ENCODE results near the gene CCDC88B.

Gene CCDC88B

DNA sequence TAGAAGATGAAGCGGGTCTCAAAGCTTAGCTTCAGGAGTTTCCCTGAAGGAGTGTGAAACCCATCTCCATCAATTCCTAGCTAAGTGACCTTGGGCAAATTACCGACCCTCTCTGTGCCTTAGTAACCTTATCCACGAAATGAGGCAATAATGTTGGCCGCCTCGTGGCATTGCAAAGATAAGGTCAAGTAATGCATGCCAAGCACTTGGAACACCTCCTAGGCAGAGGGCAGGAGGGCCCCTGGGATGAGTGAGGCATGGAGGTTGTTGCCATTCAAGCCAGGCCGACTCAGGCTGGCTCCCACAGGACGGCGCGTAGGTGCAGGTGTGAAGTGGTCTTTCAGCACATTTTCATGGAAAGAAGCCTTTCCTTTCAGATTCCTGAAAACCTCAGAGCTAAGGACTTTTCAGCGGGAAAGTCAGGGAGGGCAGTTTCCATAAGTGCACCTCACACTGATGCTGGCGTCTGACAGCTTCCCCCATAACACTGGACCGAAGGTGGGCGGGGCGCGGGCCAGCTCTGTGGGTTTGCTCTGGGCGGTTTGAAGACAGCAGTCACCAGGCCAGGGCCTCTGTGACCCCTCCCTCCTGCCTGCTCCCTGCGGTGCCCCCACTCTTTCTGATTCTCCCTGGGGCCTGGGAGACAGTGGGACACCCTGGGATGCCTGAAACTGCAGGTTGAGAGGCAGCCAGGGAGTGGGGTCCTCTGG lies 44.2 kb downstream of the CCDC88B start:
- no peaks in the 10 kb centered on the region for H3K27me3 ChIP-seq (ENCODE audit: insufficient read depth, low read length)
- no peaks in the 10 kb centered on the region for H3K9me3 ChIP-seq (ENCODE audit: insufficient read depth, low read depth, low read length)
- 74% methylated on average over 17 of the region's 17 CpGs for WGBS
- H3K27ac ChIP-seq (ENCODE audit: low read depth, low read length), result no peak overlapping the region
- no peaks in the 10 kb centered on the region for H3K4me1 ChIP-seq (ENCODE audit: insufficient read depth, low read length)
- H3K9ac ChIP-seq (ENCODE audit: low read depth, low read length), result no peak overlapping the region
- H3K36me3 ChIP-seq (ENCODE audit: insufficient read depth, low read length), result no peaks in the 10 kb centered on the region
- no peak overlapping the region for H3K4me3 ChIP-seq (ENCODE audit: low read length)

DNA sequence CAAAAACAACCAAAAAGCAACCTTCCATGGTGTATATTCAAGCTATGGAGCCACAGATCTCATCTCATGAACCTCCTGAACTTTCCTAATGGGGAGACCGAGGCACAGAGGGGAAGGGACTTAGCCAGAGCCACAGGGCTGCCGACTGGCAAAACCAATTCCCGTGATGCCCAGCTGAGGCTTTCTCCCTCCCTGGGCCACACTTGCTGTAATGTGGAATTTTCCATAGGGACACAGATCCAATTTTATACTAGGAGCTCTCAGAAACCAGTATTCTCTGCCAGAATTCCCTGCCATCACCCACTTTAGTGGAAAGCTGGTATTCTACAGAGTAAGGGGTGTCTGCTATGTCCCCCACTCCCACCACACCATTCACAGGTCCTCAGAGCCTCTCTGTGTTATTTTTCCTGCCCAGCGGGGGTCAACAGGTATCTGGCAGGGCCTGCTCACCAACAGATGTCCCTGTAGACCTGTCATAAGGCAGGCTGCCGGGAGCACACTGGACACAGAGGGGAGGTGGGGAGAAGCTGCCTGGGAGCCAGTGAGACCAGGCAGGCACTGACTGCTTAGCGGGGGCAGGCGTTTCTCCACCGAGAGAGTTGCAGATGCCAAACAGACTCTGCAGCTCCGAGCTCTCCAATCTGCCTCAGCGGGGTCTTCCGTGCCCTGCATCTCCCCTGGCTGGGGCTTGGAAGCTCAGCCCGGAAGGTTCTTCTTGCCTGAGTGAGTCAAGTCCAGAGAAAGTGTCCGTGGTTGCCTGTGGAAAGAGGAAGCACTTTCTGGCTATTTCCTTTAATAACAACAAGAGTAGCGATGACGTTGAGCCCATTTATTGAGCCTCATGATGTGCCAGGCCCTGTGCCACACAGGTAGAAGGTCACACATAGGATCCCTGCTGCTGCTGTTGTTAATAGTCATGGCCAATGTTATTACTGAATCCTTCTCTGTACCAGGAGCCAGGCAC lies 45.3 kb downstream of the CCDC88B start:
- no peaks in the 10 kb centered on the region for H3K36me3 ChIP-seq (ENCODE audit: insufficient read depth, low read length)
- H3K27ac ChIP-seq (ENCODE audit: low read depth, low read length), result no peak overlapping the region
- H3K4me3 ChIP-seq (ENCODE audit: low read length), result no peak overlapping the region
- 88% methylated on average over 15 of the region's 15 CpGs for WGBS
- no peak overlapping the region for H3K9ac ChIP-seq (ENCODE audit: low read depth, low read length)
- H3K27me3 ChIP-seq (ENCODE audit: insufficient read depth, low read length), result no peaks in the 10 kb centered on the region
- H3K9me3 ChIP-seq (ENCODE audit: insufficient read depth, low read depth, low read length), result no peaks in the 10 kb centered on the region
- no peaks in the 10 kb centered on the region for H3K4me1 ChIP-seq (ENCODE audit: insufficient read depth, low read length)

DNA sequence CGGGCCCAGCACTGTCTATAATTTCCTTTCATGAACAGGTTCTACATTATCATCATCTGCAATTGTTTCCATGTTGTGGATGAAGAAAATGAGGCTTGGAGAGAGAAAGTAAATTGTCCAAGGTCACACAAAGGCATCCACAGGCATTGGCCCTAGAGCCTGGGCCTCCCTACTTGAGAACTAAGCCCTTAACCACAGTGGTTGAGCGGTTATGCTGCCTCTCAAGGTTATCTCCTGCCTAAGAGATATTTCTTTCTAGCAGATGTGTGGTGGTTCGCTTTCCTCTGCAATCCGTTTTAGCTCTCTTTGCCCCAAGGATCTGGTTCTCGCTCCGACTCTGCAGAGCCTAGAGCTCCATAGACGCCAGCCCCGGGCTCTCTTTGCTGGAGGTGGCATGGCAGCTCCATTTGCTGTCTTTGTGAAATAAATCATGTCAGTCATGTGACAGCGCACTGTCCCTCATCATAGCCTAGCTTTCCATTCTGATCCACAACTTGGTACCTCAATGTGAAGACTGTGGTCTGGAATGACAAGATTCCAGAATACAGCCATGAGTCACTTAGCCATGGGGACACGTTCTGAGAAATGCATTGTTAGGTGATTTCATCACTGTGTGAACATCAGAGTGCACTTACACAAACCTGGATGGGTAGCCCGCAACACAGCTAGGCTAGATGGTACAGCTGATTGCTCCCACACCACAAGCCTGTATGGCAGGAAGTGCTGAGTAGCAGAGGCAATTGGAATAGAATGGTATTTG lies 46.1 kb downstream of the CCDC88B start:
- no peaks in the 10 kb centered on the region for H3K4me1 ChIP-seq (ENCODE audit: insufficient read depth, low read length)
- no peak overlapping the region for H3K9ac ChIP-seq (ENCODE audit: low read depth, low read length)
- H3K27me3 ChIP-seq (ENCODE audit: insufficient read depth, low read length), result no peaks in the 10 kb centered on the region
- no peak overlapping the region for H3K4me3 ChIP-seq (ENCODE audit: low read length)
- no peaks in the 10 kb centered on the region for H3K9me3 ChIP-seq (ENCODE audit: insufficient read depth, low read depth, low read length)
- H3K36me3 ChIP-seq (ENCODE audit: insufficient read depth, low read length), result no peaks in the 10 kb centered on the region
- WGBS, result 85% methylated on average over 11 of the region's 11 CpGs
- H3K27ac ChIP-seq (ENCODE audit: low read depth, low read length), result no peak overlapping the region

DNA sequence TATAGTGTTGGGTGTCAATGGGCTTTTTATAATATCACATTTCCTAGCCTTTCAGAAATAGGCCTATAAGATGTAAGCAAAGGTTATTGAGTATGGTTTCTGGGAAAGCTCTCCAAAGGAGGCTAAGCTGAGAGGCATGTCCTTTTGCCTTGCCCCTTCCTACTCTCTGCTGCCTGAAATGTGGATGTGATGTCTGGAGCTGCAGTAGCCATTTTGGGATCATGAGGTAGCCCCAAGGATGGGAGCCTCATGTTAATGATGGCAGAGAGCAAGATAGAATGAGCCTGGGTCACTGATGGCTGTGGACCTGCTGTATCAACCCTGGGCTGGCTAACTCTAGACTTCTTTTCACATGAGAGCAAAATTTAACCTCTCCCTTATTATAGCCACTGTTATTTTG lies 47.9 kb downstream of the CCDC88B start:
- H3K4me1 ChIP-seq (ENCODE audit: insufficient read depth, low read length), result no peaks in the 10 kb centered on the region
- no peak overlapping the region for H3K9ac ChIP-seq (ENCODE audit: low read depth, low read length)
- no peaks in the 10 kb centered on the region for H3K27me3 ChIP-seq (ENCODE audit: insufficient read depth, low read length)
- H3K4me3 ChIP-seq (ENCODE audit: low read length), result no peak overlapping the region
- H3K9me3 ChIP-seq (ENCODE audit: insufficient read depth, low read depth, low read length), result no peaks in the 10 kb centered on the region
- H3K27ac ChIP-seq (ENCODE audit: low read depth, low read length), result no peak overlapping the region
- H3K36me3 ChIP-seq (ENCODE audit: insufficient read depth, low read length), result no peaks in the 10 kb centered on the region

DNA sequence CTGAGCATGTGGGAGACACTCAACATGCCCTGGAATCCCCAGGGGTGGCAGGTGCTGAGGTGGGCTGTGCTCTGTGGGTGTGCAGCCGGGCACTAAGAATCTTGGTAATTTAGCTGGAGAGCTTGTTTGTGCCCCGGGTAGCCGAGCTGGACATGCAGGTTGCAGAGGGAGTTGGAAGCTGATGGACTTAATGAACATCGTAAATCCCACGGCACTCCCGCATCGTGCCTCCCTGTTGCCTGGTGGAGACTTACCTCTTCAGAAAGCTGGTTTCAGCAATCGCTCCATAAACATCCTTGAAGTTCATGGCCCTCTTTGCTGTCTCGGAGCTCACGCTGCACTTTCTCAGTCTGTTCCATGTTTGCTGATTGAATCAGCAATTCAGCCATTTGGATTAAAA lies 48.9 kb downstream of the CCDC88B start:
- Histone ChIP-seq H3K27me3 (ENCODE audit: insufficient read depth, low read length) (no peaks in the 10 kb centered on the region), H3K27ac (ENCODE audit: low read depth, low read length) (no peak overlapping the region), H3K9me3 (ENCODE audit: insufficient read depth, low read depth, low read length) (no peaks in the 10 kb centered on the region), H3K4me3 (ENCODE audit: low read length) (no peak overlapping the region), H3K4me1 (ENCODE audit: insufficient read depth, low read length) (no peaks in the 10 kb centered on the region), H3K36me3 (ENCODE audit: insufficient read depth, low read length) (no peaks in the 10 kb centered on the region), H3K9ac (ENCODE audit: low read depth, low read length) (no peak overlapping the region)
- WGBS, result 92% methylated on average over 10 of the region's 10 CpGs

DNA sequence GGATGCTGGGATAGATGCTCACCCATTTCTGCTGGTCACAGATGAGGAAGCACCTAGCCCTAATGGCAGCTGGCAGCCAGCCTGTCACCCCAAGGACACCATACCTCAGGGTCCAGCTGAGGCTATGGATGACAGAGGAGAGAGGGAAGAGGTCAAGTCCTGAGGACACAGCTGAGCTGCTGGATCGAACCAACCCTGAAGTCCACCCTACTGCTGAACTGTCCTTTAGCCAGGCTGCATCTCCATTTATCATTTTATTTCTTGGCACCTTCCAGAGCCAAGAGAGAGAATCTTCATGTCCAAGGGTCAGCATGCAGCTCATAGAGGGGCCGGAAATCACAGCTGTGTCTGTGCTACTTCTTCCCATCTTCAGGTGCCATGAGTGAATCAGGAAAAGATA lies 49.8 kb downstream of the CCDC88B start:
- Histone ChIP-seq H3K27me3 (ENCODE audit: insufficient read depth, low read length) (no peaks in the 10 kb centered on the region), H3K4me3 (ENCODE audit: low read length) (no peak overlapping the region), H3K9ac (ENCODE audit: low read depth, low read length) (no peak overlapping the region), H3K9me3 (ENCODE audit: insufficient read depth, low read depth, low read length) (no peaks in the 10 kb centered on the region), H3K36me3 (ENCODE audit: insufficient read depth, low read length) (no peaks in the 10 kb centered on the region), H3K27ac (ENCODE audit: low read depth, low read length) (no peak overlapping the region), H3K4me1 (ENCODE audit: insufficient read depth, low read length) (0 out of 2 replicates have a peak, but pooled peaks cover 5% of the 10 kb centered on the region)
- 90% methylated on average over 2 of the region's 2 CpGs for WGBS

DNA sequence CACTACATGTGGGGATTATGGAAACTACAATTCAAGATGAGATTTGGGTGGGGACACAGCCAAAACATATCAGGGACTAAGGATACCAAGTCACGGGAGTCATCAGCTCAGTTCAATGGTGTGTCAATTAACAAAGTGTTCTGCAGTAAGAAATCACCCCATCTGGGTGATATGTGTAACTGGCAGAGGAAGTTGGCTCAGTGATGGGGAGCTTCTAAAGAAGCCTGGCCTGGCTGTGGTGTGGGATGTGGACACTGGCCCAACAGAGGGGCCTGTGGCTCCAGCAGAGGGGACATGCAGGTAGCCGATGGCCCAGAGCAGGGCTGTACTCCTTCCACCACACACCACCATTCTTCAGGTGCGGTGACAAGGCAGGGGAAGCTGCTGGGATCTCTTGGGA lies 50.6 kb downstream of the CCDC88B start:
- Histone ChIP-seq H3K27ac (ENCODE audit: low read depth, low read length) (no peak overlapping the region), H3K27me3 (ENCODE audit: insufficient read depth, low read length) (no peaks in the 10 kb centered on the region), H3K4me3 (ENCODE audit: low read length) (no peak overlapping the region), H3K9me3 (ENCODE audit: insufficient read depth, low read depth, low read length) (no peaks in the 10 kb centered on the region), H3K36me3 (ENCODE audit: insufficient read depth, low read length) (no peaks in the 10 kb centered on the region), H3K9ac (ENCODE audit: low read depth, low read length) (no peak overlapping the region), H3K4me1 (ENCODE audit: insufficient read depth, low read length) (peaks cover 9% of the 10 kb centered on the region)
- 99% methylated on average over 3 of the region's 3 CpGs for WGBS

DNA sequence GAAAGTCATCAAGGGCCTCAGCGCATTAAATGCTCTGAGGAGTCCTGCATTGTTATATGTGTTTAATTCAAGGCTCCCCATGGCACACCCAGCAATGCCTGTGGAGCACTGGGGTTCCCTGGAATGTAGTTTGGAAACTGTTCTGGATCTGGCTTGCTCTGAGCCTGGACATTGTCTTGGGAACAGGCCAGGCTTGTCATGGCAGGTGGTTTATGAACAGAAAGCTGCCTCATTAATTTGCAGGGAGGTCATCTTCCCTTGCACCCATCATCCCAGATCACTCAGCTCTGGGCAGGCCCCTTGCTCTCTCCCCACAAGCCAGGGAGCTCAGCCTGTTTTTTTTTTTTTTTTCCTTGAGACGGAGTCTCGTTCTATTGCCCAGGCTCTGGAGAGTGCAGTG lies 51.8 kb downstream of the CCDC88B start:
- Histone ChIP-seq H3K4me3 (ENCODE audit: low read length) (no peak overlapping the region), H3K9ac (ENCODE audit: low read depth, low read length) (no peak overlapping the region), H3K27ac (ENCODE audit: low read depth, low read length) (no peak overlapping the region), H3K4me1 (ENCODE audit: insufficient read depth, low read length) (peaks cover 21% of the 10 kb centered on the region), H3K36me3 (ENCODE audit: insufficient read depth, low read length) (no peaks in the 10 kb centered on the region), H3K9me3 (ENCODE audit: insufficient read depth, low read depth, low read length) (no peaks in the 10 kb centered on the region), H3K27me3 (ENCODE audit: insufficient read depth, low read length) (no peaks in the 10 kb centered on the region)
- WGBS, result 87% methylated on average over 3 of the region's 3 CpGs

DNA sequence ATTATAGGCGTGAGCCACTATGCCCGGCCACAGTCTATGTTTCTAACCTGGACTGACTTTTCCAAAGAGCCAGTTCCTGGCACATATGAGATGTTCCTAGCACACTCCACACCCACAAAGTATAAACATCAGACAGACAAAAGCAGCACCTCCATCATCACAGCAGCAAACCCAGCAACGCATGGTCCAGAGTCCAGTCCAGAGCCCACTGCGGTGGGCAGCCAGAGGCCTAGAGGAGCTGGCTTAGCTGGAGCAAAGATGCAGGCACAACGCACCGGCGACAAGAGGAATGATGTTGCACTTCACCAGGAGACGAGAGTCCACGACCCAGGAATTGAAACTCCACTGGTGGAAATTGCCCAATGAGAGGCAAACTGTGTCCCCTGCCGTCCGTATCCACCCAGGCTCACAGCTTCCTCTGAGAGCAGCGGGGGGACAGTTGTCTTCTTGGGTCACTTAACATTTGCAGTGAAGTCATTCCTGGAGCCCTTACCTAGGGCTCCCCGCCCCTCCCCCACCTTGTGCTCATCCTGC lies 55.6 kb downstream of the CCDC88B start:
- Histone ChIP-seq H3K4me1 (ENCODE audit: insufficient read depth, low read length) (peaks cover 21% of the 10 kb centered on the region), H3K36me3 (ENCODE audit: insufficient read depth, low read length) (no peaks in the 10 kb centered on the region), H3K9me3 (ENCODE audit: insufficient read depth, low read depth, low read length) (no peaks in the 10 kb centered on the region), H3K4me3 (ENCODE audit: low read length) (0 out of 2 replicates have a peak overlapping the region, but pooled peaks have one; percentile 3), H3K9ac (ENCODE audit: low read depth, low read length) (peak overlapping the region; percentile 46; the same call in 1 of the 2 replicates), H3K27me3 (ENCODE audit: insufficient read depth, low read length) (no peaks in the 10 kb centered on the region), H3K27ac (ENCODE audit: low read depth, low read length) (peak overlapping the region; percentile 61; the same call in 1 of the 2 replicates)
- 55% methylated on average over 13 of the region's 13 CpGs for WGBS

DNA sequence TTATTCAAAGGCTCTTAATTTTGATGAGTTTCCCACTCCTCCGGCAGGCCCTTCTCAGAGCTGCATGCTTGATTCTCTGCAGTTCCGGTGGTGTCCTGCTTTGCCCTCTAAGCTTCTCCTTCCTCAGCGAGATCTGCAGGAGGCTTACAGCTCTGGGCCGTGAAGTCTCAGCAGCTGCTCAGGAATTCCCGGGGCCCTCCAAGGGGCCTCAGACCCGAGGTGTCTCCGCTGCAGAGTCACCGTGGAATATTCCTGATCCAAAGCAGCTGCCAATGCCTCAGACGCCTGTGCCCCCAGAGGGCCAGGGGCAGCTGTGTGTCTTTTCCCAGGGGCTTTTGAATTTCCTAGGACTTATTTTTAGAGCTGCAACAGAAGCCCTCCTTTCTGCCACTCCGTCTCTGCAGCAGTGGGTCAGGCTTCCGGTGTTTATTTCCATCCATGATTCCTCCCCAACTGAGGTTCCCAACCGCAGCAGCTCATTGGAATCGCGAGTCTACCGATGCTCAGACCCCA lies 56.1 kb downstream of the CCDC88B start:
- 13% methylated on average over 15 of the region's 15 CpGs for whole genome bisulfite sequencing
- H3K9me3 ChIP-seq (ENCODE audit: insufficient read depth, low read depth, low read length), result no peaks in the 10 kb centered on the region
- H3K9ac ChIP-seq (ENCODE audit: low read depth, low read length), result peak overlapping the region; percentile 46; the same call in 1 of the 2 replicates
- peak overlapping the region; percentile 61; the same call in 1 of the 2 replicates for H3K27ac ChIP-seq (ENCODE audit: low read depth, low read length)
- H3K4me3 ChIP-seq (ENCODE audit: low read length), result peak overlapping the region; percentile 3; the same call in 1 of the 2 replicates
- no peaks in the 10 kb centered on the region for H3K36me3 ChIP-seq (ENCODE audit: insufficient read depth, low read length)
- H3K4me1 ChIP-seq (ENCODE audit: insufficient read depth, low read length), result peaks cover 21% of the 10 kb centered on the region
- no peaks in the 10 kb centered on the region for H3K27me3 ChIP-seq (ENCODE audit: insufficient read depth, low read length)
